Neutrophil (primary cell): Measurements from ENCODE around the gene UTP25.

Experiments
- H3K27ac ChIP-seq: fragments of 200-600 bp; sonication (generic); 2 replicates; pipeline ENCODE4 v1.5.1; 2016; ENCODE audit warnings: mild to moderate bottlenecking, moderate library complexity
- H3K27me3 ChIP-seq: fragments of 200-600 bp; sonication (generic); 2 replicates; pipeline ENCODE4 v1.6.0; 2016; ENCODE audit warnings: mild to moderate bottlenecking
- H3K36me3 ChIP-seq: fragments of 200-600 bp; sonication (generic); 2 replicates; pipeline ENCODE4 v1.5.1; 2017
- H3K4me1 ChIP-seq, 2 experiments: fragments of 200-600 bp in 1 of 2; sonication (generic) in 1 of 2; 1 replicate in 1 of 2; 2 replicates in 1 of 2; pipeline versions ENCODE4 v1.5.1 to v1.6.1; 2013 to 2016; ENCODE audit warnings: low read depth in 1 of 2, low read length in 1 of 2, mild to moderate bottlenecking in 1 of 2, moderate library complexity in 1 of 2; ENCODE audit not compliant: control insufficient read depth in 1 of 2, insufficient read depth in 1 of 2
- H3K4me3 ChIP-seq, 2 experiments: fragments of 200-600 bp in 1 of 2; sonication (generic) in 1 of 2; 1 replicate in 1 of 2; 2 replicates in 1 of 2; pipeline ENCODE4 v1.5.1; 2013 to 2016; ENCODE audit warnings: low read depth in 1 of 2, low read length in 1 of 2, mild to moderate bottlenecking in 1 of 2, moderate library complexity in 1 of 2
- H3K9me3 ChIP-seq: fragments of 200-600 bp; sonication (generic); 2 replicates; pipeline ENCODE4 v1.5.1; 2016
- CTCF ChIP-seq: fragments of 200-600 bp; sonication (generic); IDR thresholded peaks from 2 replicates; pipeline ENCODE4 v1.5.1; 2016; ENCODE audit warnings: antibody characterized with exemption

UTP25 gene

GRCh38 chr1:209861242-209861641 is 33.5 kb downstream of the UTP25 start:
- Histone ChIP-seq H3K4me1 (no peaks in the 10 kb centered on the region), H3K27ac (no peak overlapping the region), H3K36me3 (no peaks in the 10 kb centered on the region), H3K9me3 (no peaks in the 10 kb centered on the region), H3K4me3 (no peak overlapping the region), H3K27me3 (peaks cover 27% of the 10 kb centered on the region)
- no peak for TF ChIP-seq CTCF

GRCh38 chr1:209862391-209863356 is 34.9 kb downstream of the UTP25 start:
- no peaks in the 10 kb centered on the region for H3K36me3 ChIP-seq
- no peak overlapping the region for H3K27ac ChIP-seq
- no peaks in the 10 kb centered on the region for H3K9me3 ChIP-seq
- H3K4me1 ChIP-seq, result no peaks in the 10 kb centered on the region
- peaks cover 27% of the 10 kb centered on the region for H3K27me3 ChIP-seq
- H3K4me3 ChIP-seq, result no peak overlapping the region
- no peak for TF ChIP-seq CTCF

- Histone ChIP-seq H3K27me3 (peaks cover 27% of the 10 kb centered on the region), H3K36me3 (no peaks in the 10 kb centered on the region), H3K9me3 (no peaks in the 10 kb centered on the region), H3K27ac (no peak overlapping the region), H3K4me1 (no peaks in the 10 kb centered on the region), H3K4me3 (no peak overlapping the region)
- no peak for TF ChIP-seq CTCF
Observed at GRCh38 chr1:209863766-209864485, 36.2 kb downstream of the UTP25 start.

GRCh38 chr1:209866201-209866600 is 38.4 kb downstream of the UTP25 start:
- Histone ChIP-seq H3K4me3 (no peak overlapping the region), H3K9me3 (no peaks in the 10 kb centered on the region), H3K4me1 (no peaks in the 10 kb centered on the region), H3K36me3 (no peaks in the 10 kb centered on the region), H3K27me3 (peaks cover 45% of the 10 kb centered on the region), H3K27ac (no peak overlapping the region)
- TF ChIP-seq CTCF, result no peak

GRCh38 chr1:209869291-209870149 is 41.7 kb downstream of the UTP25 start:
- no peak overlapping the region for H3K27ac ChIP-seq
- no peak for TF ChIP-seq CTCF
- H3K9me3 ChIP-seq, result no peaks in the 10 kb centered on the region
- H3K36me3 ChIP-seq, result no peaks in the 10 kb centered on the region
- no peak overlapping the region for H3K4me3 ChIP-seq
- H3K4me1 ChIP-seq, result no peaks in the 10 kb centered on the region
- peaks cover 43% of the 10 kb centered on the region for H3K27me3 ChIP-seq
